ENCODE data around the gene ME2. TPM values are rescaled to one million over a fixed set of nuclear protein-coding genes. Genes with fewer than 3 reads are reported as not detected.
"Not testable (repeated sequence)": the region's sequence is repeated elsewhere in the genome, so short reads cannot be mapped to it uniquely, and the experiment has no call there.

The ME2 gene
- total RNA-seq, 1 donor = 42.2 TPM

- peak overlapping the region; percentile 91 for H3K4me3 ChIP-seq (ENCODE audit: low read length)
- H3K4me1 ChIP-seq (ENCODE audit: insufficient read depth, low read length) = peaks cover 43% of the 10 kb centered on the region
Observed at GRCh38 chr18:50877545-50878265, 1.2 kb upstream of the ME2 start.

GRCh38 chr18:50879302-50880118, 592 bp downstream of the ME2 start:
- peak overlapping the region; percentile 91 for H3K4me3 ChIP-seq (ENCODE audit: low read length)
- no peaks in the 10 kb centered on the region for H3K27me3 ChIP-seq (ENCODE audit: insufficient read depth, low read length)
- peaks cover 55% of the 10 kb centered on the region for H3K4me1 ChIP-seq (ENCODE audit: insufficient read depth, low read length)
- H3K9me3 ChIP-seq (ENCODE audit: low read depth, low read length) = no peaks in the 10 kb centered on the region

More at GRCh38 chr18:50877545-50878265, 1.2 kb upstream of the ME2 start:
- Histone ChIP-seq H3K9me3 (ENCODE audit: low read depth, low read length) (no peaks in the 10 kb centered on the region), H3K27me3 (ENCODE audit: insufficient read depth, low read length) (no peaks in the 10 kb centered on the region)

GRCh38 chr18:50880119-50880465, 1.2 kb downstream of the ME2 start:
- peak overlapping the region; percentile 91 for H3K4me3 ChIP-seq (ENCODE audit: low read length)

GRCh38 chr18:50880944-50881343, 2.0 kb downstream of the ME2 start:
- H3K27me3 ChIP-seq (ENCODE audit: insufficient read depth, low read length); H3K9me3 ChIP-seq (ENCODE audit: low read depth, low read length); H3K4me3 ChIP-seq (ENCODE audit: low read length): not testable (repeated sequence)
- H3K4me1 ChIP-seq (ENCODE audit: insufficient read depth, low read length) = peaks cover 58% of the 10 kb centered on the region

More at GRCh38 chr18:50880119-50880465, 1.2 kb downstream of the ME2 start:
- Histone ChIP-seq H3K9me3 (ENCODE audit: low read depth, low read length) (no peaks in the 10 kb centered on the region), H3K27me3 (ENCODE audit: insufficient read depth, low read length) (no peaks in the 10 kb centered on the region), H3K4me1 (ENCODE audit: insufficient read depth, low read length) (peaks cover 56% of the 10 kb centered on the region)

GRCh38 chr18:50886929-50887328, 8.0 kb downstream of the ME2 start:
- Histone ChIP-seq H3K4me1 (ENCODE audit: insufficient read depth, low read length) (peaks cover 23% of the 10 kb centered on the region), H3K9me3 (ENCODE audit: low read depth, low read length) (no peaks in the 10 kb centered on the region)

GRCh38 chr18:50895350-50896045, 16.6 kb downstream of the ME2 start:
- peaks cover 2% of the 10 kb centered on the region for H3K4me1 ChIP-seq (ENCODE audit: insufficient read depth, low read length)
- H3K9me3 ChIP-seq (ENCODE audit: low read depth, low read length) = no peaks in the 10 kb centered on the region
- H3K4me3 ChIP-seq (ENCODE audit: low read length) = no peak overlapping the region
- no peaks in the 10 kb centered on the region for H3K27me3 ChIP-seq (ENCODE audit: insufficient read depth, low read length)

More at GRCh38 chr18:50886929-50887328, 8.0 kb downstream of the ME2 start:
- H3K27me3 ChIP-seq (ENCODE audit: insufficient read depth, low read length) = no peaks in the 10 kb centered on the region
- H3K4me3 ChIP-seq (ENCODE audit: low read length) = no peak overlapping the region

GRCh38 chr18:50896093-50896492, 17.2 kb downstream of the ME2 start:
- Histone ChIP-seq H3K27me3 (ENCODE audit: insufficient read depth, low read length) (no peaks in the 10 kb centered on the region), H3K4me3 (ENCODE audit: low read length) (no peak overlapping the region), H3K9me3 (ENCODE audit: low read depth, low read length) (no peaks in the 10 kb centered on the region), H3K4me1 (ENCODE audit: insufficient read depth, low read length) (peaks cover 4% of the 10 kb centered on the region)

- Histone ChIP-seq H3K27me3 (ENCODE audit: insufficient read depth, low read length) (no peaks in the 10 kb centered on the region), H3K4me3 (ENCODE audit: low read length) (no peak overlapping the region), H3K4me1 (ENCODE audit: insufficient read depth, low read length) (peaks cover 4% of the 10 kb centered on the region), H3K9me3 (ENCODE audit: low read depth, low read length) (no peaks in the 10 kb centered on the region)
Observed at GRCh38 chr18:50898919-50899318, 20.0 kb downstream of the ME2 start.

- Histone ChIP-seq H3K27me3 (ENCODE audit: insufficient read depth, low read length) (no peaks in the 10 kb centered on the region), H3K4me3 (ENCODE audit: low read length) (no peak overlapping the region), H3K4me1 (ENCODE audit: insufficient read depth, low read length) (peaks cover 4% of the 10 kb centered on the region)
Observed at GRCh38 chr18:50902797-50903196, 23.9 kb downstream of the ME2 start.

GRCh38 chr18:50906843-50907242, 27.9 kb downstream of the ME2 start:
- Histone ChIP-seq H3K27me3 (ENCODE audit: insufficient read depth, low read length) (no peaks in the 10 kb centered on the region), H3K4me3 (ENCODE audit: low read length) (no peak overlapping the region), H3K4me1 (ENCODE audit: insufficient read depth, low read length) (no peaks in the 10 kb centered on the region), H3K9me3 (ENCODE audit: low read depth, low read length) (no peaks in the 10 kb centered on the region)

More at GRCh38 chr18:50902797-50903196, 23.9 kb downstream of the ME2 start:
- H3K9me3 ChIP-seq (ENCODE audit: low read depth, low read length) = no peaks in the 10 kb centered on the region

GRCh38 chr18:50909261-50909660, 30.3 kb downstream of the ME2 start:
- Histone ChIP-seq H3K27me3 (ENCODE audit: insufficient read depth, low read length) (no peaks in the 10 kb centered on the region), H3K4me1 (ENCODE audit: insufficient read depth, low read length) (no peaks in the 10 kb centered on the region), H3K4me3 (ENCODE audit: low read length) (no peak overlapping the region), H3K9me3 (ENCODE audit: low read depth, low read length) (no peaks in the 10 kb centered on the region)

GRCh38 chr18:50911006-50911405, 32.1 kb downstream of the ME2 start:
- Histone ChIP-seq H3K27me3 (ENCODE audit: insufficient read depth, low read length) (no peaks in the 10 kb centered on the region), H3K4me1 (ENCODE audit: insufficient read depth, low read length) (no peaks in the 10 kb centered on the region), H3K9me3 (ENCODE audit: low read depth, low read length) (no peaks in the 10 kb centered on the region), H3K4me3 (ENCODE audit: low read length) (no peak overlapping the region)

GRCh38 chr18:50917021-50917420, 38.1 kb downstream of the ME2 start:
- Histone ChIP-seq H3K9me3 (ENCODE audit: low read depth, low read length) (no peaks in the 10 kb centered on the region), H3K27me3 (ENCODE audit: insufficient read depth, low read length) (no peaks in the 10 kb centered on the region), H3K4me3 (ENCODE audit: low read length) (no peak overlapping the region), H3K4me1 (ENCODE audit: insufficient read depth, low read length) (no peaks in the 10 kb centered on the region)

- no peaks in the 10 kb centered on the region for H3K4me1 ChIP-seq (ENCODE audit: insufficient read depth, low read length)
- no peak overlapping the region for H3K4me3 ChIP-seq (ENCODE audit: low read length)
- no peaks in the 10 kb centered on the region for H3K9me3 ChIP-seq (ENCODE audit: low read depth, low read length)
- H3K27me3 ChIP-seq (ENCODE audit: insufficient read depth, low read length) = no peaks in the 10 kb centered on the region
Observed at GRCh38 chr18:50918153-50918552, 39.2 kb downstream of the ME2 start.

- no peak overlapping the region for H3K4me3 ChIP-seq (ENCODE audit: low read length)
- H3K27me3 ChIP-seq (ENCODE audit: insufficient read depth, low read length) = no peaks in the 10 kb centered on the region
- no peaks in the 10 kb centered on the region for H3K4me1 ChIP-seq (ENCODE audit: insufficient read depth, low read length)
- no peaks in the 10 kb centered on the region for H3K9me3 ChIP-seq (ENCODE audit: low read depth, low read length)
Observed at GRCh38 chr18:50924372-50924771, 45.5 kb downstream of the ME2 start.

All from mononuclear cell (primary cell).